WTC11 (cell line): Measurements from ENCODE around the gene PDHA1. TPM values are rescaled to one million over a fixed set of nuclear protein-coding genes. Genes with fewer than 3 reads are reported as not detected.

ENCODE experiments used
- ATAC-seq: fragments of 200-7000 bp; cut with Tn5 transposase; 2 replicates; pipeline ENCODE4 v1.10.0; 2021; ENCODE audit warnings: mild to moderate bottlenecking, moderate library complexity
- CTCF ChIA-PET: fragments of 300-600 bp; sonication (Branson Sonifier 250); formaldehyde crosslinking; loops from one replicate; lab custom pipeline; 2021; ENCODE audit warnings: antibody characterized with exemption; lab: Charles Lee
- POLR2A ChIA-PET: fragments of 350-600 bp; sonication (Branson Sonifier 250); formaldehyde crosslinking; loops from one replicate; lab custom pipeline; 2021; ENCODE audit warnings: antibody characterized with exemption; lab: Charles Lee
- DNase-seq: peaks from one replicate; pipeline ENCODE4 v3.0.0; 2021; ENCODE audit warnings: low spot score
- H3K27ac Mint-ChIP-seq: 2 replicates; pipeline ENCODE4 v1.8.0; 2021; ENCODE audit warnings: mixed read lengths
- H3K27me3 Mint-ChIP-seq: 2 replicates; pipeline ENCODE4 v1.8.0; 2021; ENCODE audit warnings: low read depth, mild to moderate bottlenecking, moderate library complexity, mixed read lengths
- H3K36me3 Mint-ChIP-seq: 2 replicates; pipeline ENCODE4 v1.8.0; 2021; ENCODE audit warnings: mixed read lengths
- H3K4me1 Mint-ChIP-seq: 2 replicates; pipeline ENCODE4 v1.8.0; 2022; ENCODE audit warnings: mixed read lengths
- H3K4me3 Mint-ChIP-seq: 2 replicates; pipeline ENCODE4 v1.8.0; 2021; ENCODE audit warnings: mild to moderate bottlenecking, moderate library complexity, mixed read lengths
- H3K9me3 Mint-ChIP-seq: 2 replicates; pipeline ENCODE4 v1.8.0; 2021; ENCODE audit warnings: mixed read lengths
- ATF1 ChIP-seq: sonication (generic); formaldehyde crosslinking; IDR thresholded peaks from 2 replicates; pipeline ENCODE4 v1.8.1; 2023; ENCODE audit warnings: mild to moderate bottlenecking, moderate library complexity, missing genetic modification reagents
- CBFB ChIP-seq: sonication (generic); formaldehyde crosslinking; IDR thresholded peaks from 2 replicates; pipeline ENCODE4 v1.8.1; 2022; ENCODE audit warnings: mild to moderate bottlenecking, low read depth, missing genetic modification reagents
- ELF4 ChIP-seq: sonication (generic); formaldehyde crosslinking; IDR thresholded peaks from 2 replicates; pipeline ENCODE4 v1.8.1; 2022; ENCODE audit warnings: low read depth, mild to moderate bottlenecking, moderate library complexity, missing genetic modification reagents
- GTF2I ChIP-seq: fragments of 250-450 bp; sonication (Bioruptor Pico); conservative IDR thresholded peaks from 2 replicates; pipeline ENCODE4 v1.4.0; 2021; ENCODE audit warnings: mild to moderate bottlenecking
- KAT7 ChIP-seq: sonication (generic); formaldehyde crosslinking; IDR thresholded peaks from 2 replicates; pipeline ENCODE4 v1.8.1; 2023; ENCODE audit warnings: missing genetic modification reagents, mild to moderate bottlenecking, borderline replicate concordance
- NR3C1 ChIP-seq: sonication (generic); formaldehyde crosslinking; conservative IDR thresholded peaks from 2 replicates; pipeline ENCODE4 v1.8.1; 2023; ENCODE audit warnings: low read depth, mild to moderate bottlenecking, missing genetic modification reagents
- SMAD3 ChIP-seq: sonication (generic); formaldehyde crosslinking; IDR thresholded peaks from 2 replicates; pipeline ENCODE4 v1.8.0; 2022; ENCODE audit warnings: missing genetic modification reagents, mild to moderate bottlenecking, borderline replicate concordance
- SMAD4 ChIP-seq: sonication (generic); formaldehyde crosslinking; IDR thresholded peaks from 2 replicates; pipeline ENCODE4 v1.8.0; 2022; ENCODE audit warnings: mild to moderate bottlenecking, missing genetic modification reagents
- TEAD4 ChIP-seq: sonication (generic); formaldehyde crosslinking; IDR thresholded peaks from 2 replicates; pipeline ENCODE4 v1.8.0; 2022; ENCODE audit warnings: mild to moderate bottlenecking, missing genetic modification reagents
- total RNA-seq: library from RNA; stranded (reverse); gene quantifications from 3 replicates; pipeline ENCODE4 v1.2.3, GENCODE V29; 2021
- TF ChIP-seq, protein P1 (sequence below): sonication (generic); formaldehyde crosslinking; IDR thresholded peaks from 2 replicates; pipeline ENCODE4 v1.8.0; 2023; ENCODE audit warnings: missing genetic modification reagents, mild to moderate bottlenecking, borderline replicate concordance
- TF ChIP-seq, protein P2 (sequence below): fragments of 250-450 bp; sonication (Bioruptor Pico); IDR thresholded peaks from 2 replicates; pipeline ENCODE4 v1.9.0; 2021; ENCODE audit warnings: mild to moderate bottlenecking, borderline replicate concordance
- TF ChIP-seq, protein P3 (sequence below): sonication (generic); formaldehyde crosslinking; IDR thresholded peaks from 2 replicates; pipeline ENCODE4 v1.8.1; 2022; ENCODE audit warnings: mild to moderate bottlenecking, moderate library complexity, missing genetic modification reagents
- TF ChIP-seq, protein P4 (sequence below): sonication (generic); formaldehyde crosslinking; IDR thresholded peaks from 2 replicates; pipeline ENCODE4 v1.8.0; 2022; ENCODE audit warnings: mild to moderate bottlenecking, missing genetic modification reagents
- TF ChIP-seq, protein P5 (sequence below): fragments of 250-450 bp; sonication (Bioruptor Pico); conservative IDR thresholded peaks from 2 replicates; pipeline ENCODE4 v1.9.0; 2021; ENCODE audit warnings: mild to moderate bottlenecking
- TF ChIP-seq, protein P6 (sequence below): sonication (generic); formaldehyde crosslinking; conservative IDR thresholded peaks from 2 replicates; pipeline ENCODE4 v1.8.1; 2022; ENCODE audit warnings: mild to moderate bottlenecking, missing genetic modification reagents
- TF ChIP-seq, protein P7 (sequence below): sonication (generic); formaldehyde crosslinking; IDR thresholded peaks from 2 replicates; pipeline ENCODE4 v1.8.0; 2022; ENCODE audit warnings: mild to moderate bottlenecking, missing genetic modification reagents
- TF ChIP-seq, protein P8 (sequence below): fragments of 250-450 bp; sonication (Bioruptor Pico); IDR thresholded peaks from 2 replicates; pipeline ENCODE4 v1.9.0; 2021; ENCODE audit warnings: moderate library complexity, mild to moderate bottlenecking, inconsistent platforms, borderline replicate concordance
- TF ChIP-seq, protein P9 (sequence below): fragments of 250-450 bp; sonication (Bioruptor Pico); IDR thresholded peaks from 2 replicates; pipeline ENCODE4 v1.8.0; 2021; ENCODE audit warnings: mild to moderate bottlenecking

PDHA1 gene
- total RNA-seq, 1 experiment from 2014 or later: 292 TPM

DNA sequence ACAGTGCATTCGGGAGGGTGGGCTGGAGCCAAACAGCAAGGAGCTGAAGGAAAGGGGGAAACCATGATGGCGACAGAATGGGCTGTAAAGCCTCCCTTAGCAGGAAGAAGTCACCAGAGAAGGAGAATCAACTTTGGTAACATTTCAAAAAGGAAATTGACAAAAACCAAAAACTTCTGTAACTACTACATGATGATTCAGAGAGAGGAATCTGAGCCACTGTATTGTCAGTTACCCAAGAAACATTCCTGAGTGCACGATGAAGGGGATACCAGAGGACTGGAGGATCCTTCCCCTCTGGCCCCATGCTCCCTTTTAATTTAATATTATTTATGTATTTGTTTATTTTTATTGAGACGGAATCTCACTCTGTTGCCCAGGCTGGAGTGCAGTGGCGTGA is 26.3 kb downstream of the PDHA1 start:
- no peak for ATAC-seq
- Mint-ChIP-seq H3K27me3 (peaks cover 5% of the 10 kb centered on the region; the same call in 1 of the 2 replicates), H3K27ac (no peak overlapping the region)
- TF ChIP-seq SMAD4 (CRISPR knock-in tag) (no peak), NR3C1 (CRISPR knock-in tag) (no peak), TEAD4 (CRISPR knock-in tag) (no peak), SMAD3 (CRISPR knock-in tag) (no peak), CBFB (CRISPR knock-in tag) (no peak), KAT7 (CRISPR knock-in tag) (no peak), ATF1 (no peak), GTF2I (CRISPR knock-in tag) (no peak), ELF4 (CRISPR knock-in tag) (no peak)
- TF ChIP-seq, protein P1, sequence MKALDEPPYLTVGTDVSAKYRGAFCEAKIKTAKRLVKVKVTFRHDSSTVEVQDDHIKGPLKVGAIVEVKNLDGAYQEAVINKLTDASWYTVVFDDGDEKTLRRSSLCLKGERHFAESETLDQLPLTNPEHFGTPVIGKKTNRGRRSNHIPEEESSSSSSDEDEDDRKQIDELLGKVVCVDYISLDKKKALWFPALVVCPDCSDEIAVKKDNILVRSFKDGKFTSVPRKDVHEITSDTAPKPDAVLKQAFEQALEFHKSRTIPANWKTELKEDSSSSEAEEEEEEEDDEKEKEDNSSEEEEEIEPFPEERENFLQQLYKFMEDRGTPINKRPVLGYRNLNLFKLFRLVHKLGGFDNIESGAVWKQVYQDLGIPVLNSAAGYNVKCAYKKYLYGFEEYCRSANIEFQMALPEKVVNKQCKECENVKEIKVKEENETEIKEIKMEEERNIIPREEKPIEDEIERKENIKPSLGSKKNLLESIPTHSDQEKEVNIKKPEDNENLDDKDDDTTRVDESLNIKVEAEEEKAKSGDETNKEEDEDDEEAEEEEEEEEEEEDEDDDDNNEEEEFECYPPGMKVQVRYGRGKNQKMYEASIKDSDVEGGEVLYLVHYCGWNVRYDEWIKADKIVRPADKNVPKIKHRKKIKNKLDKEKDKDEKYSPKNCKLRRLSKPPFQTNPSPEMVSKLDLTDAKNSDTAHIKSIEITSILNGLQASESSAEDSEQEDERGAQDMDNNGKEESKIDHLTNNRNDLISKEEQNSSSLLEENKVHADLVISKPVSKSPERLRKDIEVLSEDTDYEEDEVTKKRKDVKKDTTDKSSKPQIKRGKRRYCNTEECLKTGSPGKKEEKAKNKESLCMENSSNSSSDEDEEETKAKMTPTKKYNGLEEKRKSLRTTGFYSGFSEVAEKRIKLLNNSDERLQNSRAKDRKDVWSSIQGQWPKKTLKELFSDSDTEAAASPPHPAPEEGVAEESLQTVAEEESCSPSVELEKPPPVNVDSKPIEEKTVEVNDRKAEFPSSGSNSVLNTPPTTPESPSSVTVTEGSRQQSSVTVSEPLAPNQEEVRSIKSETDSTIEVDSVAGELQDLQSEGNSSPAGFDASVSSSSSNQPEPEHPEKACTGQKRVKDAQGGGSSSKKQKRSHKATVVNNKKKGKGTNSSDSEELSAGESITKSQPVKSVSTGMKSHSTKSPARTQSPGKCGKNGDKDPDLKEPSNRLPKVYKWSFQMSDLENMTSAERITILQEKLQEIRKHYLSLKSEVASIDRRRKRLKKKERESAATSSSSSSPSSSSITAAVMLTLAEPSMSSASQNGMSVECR: no peak
- TF ChIP-seq, protein P2, sequence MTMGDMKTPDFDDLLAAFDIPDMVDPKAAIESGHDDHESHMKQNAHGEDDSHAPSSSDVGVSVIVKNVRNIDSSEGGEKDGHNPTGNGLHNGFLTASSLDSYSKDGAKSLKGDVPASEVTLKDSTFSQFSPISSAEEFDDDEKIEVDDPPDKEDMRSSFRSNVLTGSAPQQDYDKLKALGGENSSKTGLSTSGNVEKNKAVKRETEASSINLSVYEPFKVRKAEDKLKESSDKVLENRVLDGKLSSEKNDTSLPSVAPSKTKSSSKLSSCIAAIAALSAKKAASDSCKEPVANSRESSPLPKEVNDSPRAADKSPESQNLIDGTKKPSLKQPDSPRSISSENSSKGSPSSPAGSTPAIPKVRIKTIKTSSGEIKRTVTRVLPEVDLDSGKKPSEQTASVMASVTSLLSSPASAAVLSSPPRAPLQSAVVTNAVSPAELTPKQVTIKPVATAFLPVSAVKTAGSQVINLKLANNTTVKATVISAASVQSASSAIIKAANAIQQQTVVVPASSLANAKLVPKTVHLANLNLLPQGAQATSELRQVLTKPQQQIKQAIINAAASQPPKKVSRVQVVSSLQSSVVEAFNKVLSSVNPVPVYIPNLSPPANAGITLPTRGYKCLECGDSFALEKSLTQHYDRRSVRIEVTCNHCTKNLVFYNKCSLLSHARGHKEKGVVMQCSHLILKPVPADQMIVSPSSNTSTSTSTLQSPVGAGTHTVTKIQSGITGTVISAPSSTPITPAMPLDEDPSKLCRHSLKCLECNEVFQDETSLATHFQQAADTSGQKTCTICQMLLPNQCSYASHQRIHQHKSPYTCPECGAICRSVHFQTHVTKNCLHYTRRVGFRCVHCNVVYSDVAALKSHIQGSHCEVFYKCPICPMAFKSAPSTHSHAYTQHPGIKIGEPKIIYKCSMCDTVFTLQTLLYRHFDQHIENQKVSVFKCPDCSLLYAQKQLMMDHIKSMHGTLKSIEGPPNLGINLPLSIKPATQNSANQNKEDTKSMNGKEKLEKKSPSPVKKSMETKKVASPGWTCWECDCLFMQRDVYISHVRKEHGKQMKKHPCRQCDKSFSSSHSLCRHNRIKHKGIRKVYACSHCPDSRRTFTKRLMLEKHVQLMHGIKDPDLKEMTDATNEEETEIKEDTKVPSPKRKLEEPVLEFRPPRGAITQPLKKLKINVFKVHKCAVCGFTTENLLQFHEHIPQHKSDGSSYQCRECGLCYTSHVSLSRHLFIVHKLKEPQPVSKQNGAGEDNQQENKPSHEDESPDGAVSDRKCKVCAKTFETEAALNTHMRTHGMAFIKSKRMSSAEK: no peak
- TF ChIP-seq, protein P3, sequence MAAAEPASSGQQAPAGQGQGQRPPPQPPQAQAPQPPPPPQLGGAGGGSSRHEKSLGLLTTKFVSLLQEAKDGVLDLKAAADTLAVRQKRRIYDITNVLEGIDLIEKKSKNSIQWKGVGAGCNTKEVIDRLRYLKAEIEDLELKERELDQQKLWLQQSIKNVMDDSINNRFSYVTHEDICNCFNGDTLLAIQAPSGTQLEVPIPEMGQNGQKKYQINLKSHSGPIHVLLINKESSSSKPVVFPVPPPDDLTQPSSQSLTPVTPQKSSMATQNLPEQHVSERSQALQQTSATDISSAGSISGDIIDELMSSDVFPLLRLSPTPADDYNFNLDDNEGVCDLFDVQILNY (CRISPR knock-in tag): no peak
- TF ChIP-seq, protein P4, sequence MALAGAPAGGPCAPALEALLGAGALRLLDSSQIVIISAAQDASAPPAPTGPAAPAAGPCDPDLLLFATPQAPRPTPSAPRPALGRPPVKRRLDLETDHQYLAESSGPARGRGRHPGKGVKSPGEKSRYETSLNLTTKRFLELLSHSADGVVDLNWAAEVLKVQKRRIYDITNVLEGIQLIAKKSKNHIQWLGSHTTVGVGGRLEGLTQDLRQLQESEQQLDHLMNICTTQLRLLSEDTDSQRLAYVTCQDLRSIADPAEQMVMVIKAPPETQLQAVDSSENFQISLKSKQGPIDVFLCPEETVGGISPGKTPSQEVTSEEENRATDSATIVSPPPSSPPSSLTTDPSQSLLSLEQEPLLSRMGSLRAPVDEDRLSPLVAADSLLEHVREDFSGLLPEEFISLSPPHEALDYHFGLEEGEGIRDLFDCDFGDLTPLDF (CRISPR knock-in tag): no peak
- TF ChIP-seq, protein P5, sequence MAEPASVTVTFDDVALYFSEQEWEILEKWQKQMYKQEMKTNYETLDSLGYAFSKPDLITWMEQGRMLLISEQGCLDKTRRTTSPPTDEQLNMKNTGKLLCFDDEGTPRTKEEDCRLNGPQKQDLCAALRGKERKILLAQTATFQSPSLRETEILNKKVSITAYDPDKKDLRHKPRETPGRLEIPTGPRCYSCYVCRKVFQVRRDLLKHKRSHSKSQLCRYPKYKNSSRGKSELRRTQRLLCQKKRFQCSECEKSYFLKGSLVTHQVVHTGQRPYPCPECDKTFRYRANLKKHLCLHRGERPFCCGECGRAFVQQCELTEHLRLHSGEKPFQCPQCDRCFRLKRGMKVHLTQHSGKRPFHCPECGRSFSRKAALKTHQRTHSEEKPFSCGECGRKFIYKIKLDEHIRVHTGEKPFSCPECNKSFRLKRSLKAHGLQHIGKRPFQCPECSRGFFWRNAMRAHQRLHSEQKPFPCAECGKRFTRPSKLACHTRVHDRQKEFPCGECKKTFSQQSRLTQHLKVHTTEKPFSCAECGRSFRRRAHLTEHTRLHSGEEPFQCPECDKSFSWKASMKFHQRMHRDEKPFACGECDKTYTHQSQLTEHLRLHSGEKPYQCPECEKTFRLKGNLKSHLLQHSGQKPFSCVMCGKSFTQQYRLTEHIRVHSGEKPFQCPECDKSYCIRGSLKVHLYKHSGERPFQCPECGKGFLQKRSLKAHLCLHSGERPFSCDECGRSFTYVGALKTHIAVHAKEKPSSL (CRISPR knock-in tag): no peak
- TF ChIP-seq, protein P6, sequence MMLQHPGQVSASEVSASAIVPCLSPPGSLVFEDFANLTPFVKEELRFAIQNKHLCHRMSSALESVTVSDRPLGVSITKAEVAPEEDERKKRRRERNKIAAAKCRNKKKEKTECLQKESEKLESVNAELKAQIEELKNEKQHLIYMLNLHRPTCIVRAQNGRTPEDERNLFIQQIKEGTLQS (CRISPR knock-in tag): no peak
- TF ChIP-seq, protein P7, sequence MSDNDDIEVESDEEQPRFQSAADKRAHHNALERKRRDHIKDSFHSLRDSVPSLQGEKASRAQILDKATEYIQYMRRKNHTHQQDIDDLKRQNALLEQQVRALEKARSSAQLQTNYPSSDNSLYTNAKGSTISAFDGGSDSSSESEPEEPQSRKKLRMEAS (CRISPR knock-in tag): no peak
- TF ChIP-seq, protein P8, sequence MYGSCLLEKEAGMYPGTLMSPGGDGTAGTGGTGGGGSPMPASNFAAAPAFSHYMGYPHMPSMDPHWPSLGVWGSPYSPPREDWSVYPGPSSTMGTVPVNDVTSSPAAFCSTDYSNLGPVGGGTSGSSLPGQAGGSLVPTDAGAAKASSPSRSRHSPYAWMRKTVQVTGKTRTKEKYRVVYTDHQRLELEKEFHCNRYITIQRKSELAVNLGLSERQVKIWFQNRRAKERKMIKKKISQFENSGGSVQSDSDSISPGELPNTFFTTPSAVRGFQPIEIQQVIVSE (CRISPR knock-in tag): no peak
- TF ChIP-seq, protein P9, sequence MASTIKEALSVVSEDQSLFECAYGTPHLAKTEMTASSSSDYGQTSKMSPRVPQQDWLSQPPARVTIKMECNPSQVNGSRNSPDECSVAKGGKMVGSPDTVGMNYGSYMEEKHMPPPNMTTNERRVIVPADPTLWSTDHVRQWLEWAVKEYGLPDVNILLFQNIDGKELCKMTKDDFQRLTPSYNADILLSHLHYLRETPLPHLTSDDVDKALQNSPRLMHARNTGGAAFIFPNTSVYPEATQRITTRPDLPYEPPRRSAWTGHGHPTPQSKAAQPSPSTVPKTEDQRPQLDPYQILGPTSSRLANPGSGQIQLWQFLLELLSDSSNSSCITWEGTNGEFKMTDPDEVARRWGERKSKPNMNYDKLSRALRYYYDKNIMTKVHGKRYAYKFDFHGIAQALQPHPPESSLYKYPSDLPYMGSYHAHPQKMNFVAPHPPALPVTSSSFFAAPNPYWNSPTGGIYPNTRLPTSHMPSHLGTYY: no peak
- TF ChIP-seq, all 79 proteins: peak for 0
- ChIA-PET CTCF (no interaction called here), POLR2A (no interaction called here)
- no peak overlapping the region for H3K4me3 Mint-ChIP-seq
- peaks cover 7% of the 10 kb centered on the region for H3K36me3 Mint-ChIP-seq
- H3K9me3 Mint-ChIP-seq: 0 out of 2 replicates have a peak, but pooled peaks cover 3% of the 10 kb centered on the region
- DNase-seq: no peak
- no peaks in the 10 kb centered on the region for H3K4me1 Mint-ChIP-seq
